Measurements from ENCODE around the gene ST8SIA2.

Gene ST8SIA2
- 0 reads per million in 3 donors for total RNA-seq

GRCh38 chr15:92393071-92393979, at the start of gene ST8SIA2:
ST8SIA2 (plus strand) TSS chr15:92393881; CDS start chr15:92394065, 184 bp downstream.
- Histone ChIP-seq H3K27ac (ENCODE audit: insufficient read depth, low read length, poor library complexity, severe bottlenecking) (no peak within 1 kb of the TSS), H3K36me3 (ENCODE audit: control insufficient read depth, insufficient read depth, low read length) (no peaks in the 10 kb centered on the region), H3K27me3 (replicated peaks; ENCODE audit: control insufficient read depth, insufficient read depth, low read length, poor library complexity, severe bottlenecking) (peaks cover 17% of the 10 kb centered on the region), H3K4me3 (ENCODE audit: insufficient read depth, low read depth, low read length, poor library complexity, severe bottlenecking) (no peak within 1 kb of the TSS), H3K4me1 (ENCODE audit: control insufficient read depth, insufficient read depth, low read length, poor library complexity, severe bottlenecking) (no peaks in the 10 kb centered on the region), H3K9me3 (ENCODE audit: control insufficient read depth, low read length) (no peaks in the 10 kb centered on the region)
- no peak for DNase-seq

- Histone ChIP-seq H3K27ac (ENCODE audit: insufficient read depth, low read length, poor library complexity, severe bottlenecking) (no peak overlapping the region), H3K4me3 (ENCODE audit: insufficient read depth, low read depth, low read length, poor library complexity, severe bottlenecking) (no peak overlapping the region), H3K9me3 (ENCODE audit: control insufficient read depth, low read length) (no peaks in the 10 kb centered on the region), H3K36me3 (ENCODE audit: control insufficient read depth, insufficient read depth, low read length) (no peaks in the 10 kb centered on the region), H3K4me1 (ENCODE audit: control insufficient read depth, insufficient read depth, low read length, poor library complexity, severe bottlenecking) (no peaks in the 10 kb centered on the region), H3K27me3 (replicated peaks; ENCODE audit: control insufficient read depth, insufficient read depth, low read length, poor library complexity, severe bottlenecking) (no peaks in the 10 kb centered on the region)
- no peak for DNase-seq
These were observed 49.6 kb upstream of the ST8SIA2 start for GRCh38 chr15:92343924-92344643.

GRCh38 chr15:92346063-92346462, 47.6 kb upstream of the ST8SIA2 start:
- H3K9me3 ChIP-seq (ENCODE audit: control insufficient read depth, low read length): no peaks in the 10 kb centered on the region

GRCh38 chr15:92355307-92355706, 38.4 kb upstream of the ST8SIA2 start:
- Histone ChIP-seq H3K4me3 (ENCODE audit: insufficient read depth, low read depth, low read length, poor library complexity, severe bottlenecking) (no peak overlapping the region), H3K4me1 (ENCODE audit: control insufficient read depth, insufficient read depth, low read length, poor library complexity, severe bottlenecking) (no peaks in the 10 kb centered on the region), H3K9me3 (ENCODE audit: control insufficient read depth, low read length) (no peaks in the 10 kb centered on the region), H3K27me3 (replicated peaks; ENCODE audit: control insufficient read depth, insufficient read depth, low read length, poor library complexity, severe bottlenecking) (no peaks in the 10 kb centered on the region), H3K27ac (ENCODE audit: insufficient read depth, low read length, poor library complexity, severe bottlenecking) (no peak overlapping the region), H3K36me3 (ENCODE audit: control insufficient read depth, insufficient read depth, low read length) (no peaks in the 10 kb centered on the region)
- DNase-seq: no peak

More at GRCh38 chr15:92346063-92346462, 47.6 kb upstream of the ST8SIA2 start:
- no peak for DNase-seq
- no peaks in the 10 kb centered on the region for H3K4me1 ChIP-seq (ENCODE audit: control insufficient read depth, insufficient read depth, low read length, poor library complexity, severe bottlenecking)
- no peaks in the 10 kb centered on the region for H3K27me3 ChIP-seq (replicated peaks; ENCODE audit: control insufficient read depth, insufficient read depth, low read length, poor library complexity, severe bottlenecking)
- no peaks in the 10 kb centered on the region for H3K36me3 ChIP-seq (ENCODE audit: control insufficient read depth, insufficient read depth, low read length)
- no peak overlapping the region for H3K27ac ChIP-seq (ENCODE audit: insufficient read depth, low read length, poor library complexity, severe bottlenecking)
- no peak overlapping the region for H3K4me3 ChIP-seq (ENCODE audit: insufficient read depth, low read depth, low read length, poor library complexity, severe bottlenecking)

GRCh38 chr15:92361321-92362000, 32.2 kb upstream of the ST8SIA2 start:
- H3K4me3 ChIP-seq (ENCODE audit: insufficient read depth, low read depth, low read length, poor library complexity, severe bottlenecking): no peak overlapping the region
- no peaks in the 10 kb centered on the region for H3K36me3 ChIP-seq (ENCODE audit: control insufficient read depth, insufficient read depth, low read length)
- H3K27me3 ChIP-seq (replicated peaks; ENCODE audit: control insufficient read depth, insufficient read depth, low read length, poor library complexity, severe bottlenecking): no peaks in the 10 kb centered on the region
- no peaks in the 10 kb centered on the region for H3K9me3 ChIP-seq (ENCODE audit: control insufficient read depth, low read length)
- no peaks in the 10 kb centered on the region for H3K4me1 ChIP-seq (ENCODE audit: control insufficient read depth, insufficient read depth, low read length, poor library complexity, severe bottlenecking)
- no peak overlapping the region for H3K27ac ChIP-seq (ENCODE audit: insufficient read depth, low read length, poor library complexity, severe bottlenecking)
- DNase-seq: no peak

- Histone ChIP-seq H3K4me3 (ENCODE audit: insufficient read depth, low read depth, low read length, poor library complexity, severe bottlenecking) (no peak overlapping the region), H3K9me3 (ENCODE audit: control insufficient read depth, low read length) (no peaks in the 10 kb centered on the region), H3K27ac (ENCODE audit: insufficient read depth, low read length, poor library complexity, severe bottlenecking) (no peak overlapping the region), H3K27me3 (replicated peaks; ENCODE audit: control insufficient read depth, insufficient read depth, low read length, poor library complexity, severe bottlenecking) (no peaks in the 10 kb centered on the region), H3K4me1 (ENCODE audit: control insufficient read depth, insufficient read depth, low read length, poor library complexity, severe bottlenecking) (no peaks in the 10 kb centered on the region), H3K36me3 (ENCODE audit: control insufficient read depth, insufficient read depth, low read length) (no peaks in the 10 kb centered on the region)
- DNase-seq: no peak
These were observed 31.7 kb upstream of the ST8SIA2 start for GRCh38 chr15:92362001-92362350.

GRCh38 chr15:92365084-92365483, 28.6 kb upstream of the ST8SIA2 start:
- no peaks in the 10 kb centered on the region for H3K4me1 ChIP-seq (ENCODE audit: control insufficient read depth, insufficient read depth, low read length, poor library complexity, severe bottlenecking)
- H3K9me3 ChIP-seq (ENCODE audit: control insufficient read depth, low read length): no peaks in the 10 kb centered on the region
- no peaks in the 10 kb centered on the region for H3K36me3 ChIP-seq (ENCODE audit: control insufficient read depth, insufficient read depth, low read length)

GRCh38 chr15:92365906-92366305, 27.8 kb upstream of the ST8SIA2 start:
- H3K36me3 ChIP-seq (ENCODE audit: control insufficient read depth, insufficient read depth, low read length): no peaks in the 10 kb centered on the region
- no peak overlapping the region for H3K4me3 ChIP-seq (ENCODE audit: insufficient read depth, low read depth, low read length, poor library complexity, severe bottlenecking)
- no peaks in the 10 kb centered on the region for H3K9me3 ChIP-seq (ENCODE audit: control insufficient read depth, low read length)
- H3K27ac ChIP-seq (ENCODE audit: insufficient read depth, low read length, poor library complexity, severe bottlenecking): no peak overlapping the region
- no peaks in the 10 kb centered on the region for H3K4me1 ChIP-seq (ENCODE audit: control insufficient read depth, insufficient read depth, low read length, poor library complexity, severe bottlenecking)
- H3K27me3 ChIP-seq (replicated peaks; ENCODE audit: control insufficient read depth, insufficient read depth, low read length, poor library complexity, severe bottlenecking): no peaks in the 10 kb centered on the region
- DNase-seq: no peak

More at GRCh38 chr15:92365084-92365483, 28.6 kb upstream of the ST8SIA2 start:
- Histone ChIP-seq H3K4me3 (ENCODE audit: insufficient read depth, low read depth, low read length, poor library complexity, severe bottlenecking) (no peak overlapping the region), H3K27me3 (replicated peaks; ENCODE audit: control insufficient read depth, insufficient read depth, low read length, poor library complexity, severe bottlenecking) (no peaks in the 10 kb centered on the region), H3K27ac (ENCODE audit: insufficient read depth, low read length, poor library complexity, severe bottlenecking) (no peak overlapping the region)
- no peak for DNase-seq

- Histone ChIP-seq H3K27ac (ENCODE audit: insufficient read depth, low read length, poor library complexity, severe bottlenecking) (no peak overlapping the region), H3K4me3 (ENCODE audit: insufficient read depth, low read depth, low read length, poor library complexity, severe bottlenecking) (no peak overlapping the region), H3K4me1 (ENCODE audit: control insufficient read depth, insufficient read depth, low read length, poor library complexity, severe bottlenecking) (no peaks in the 10 kb centered on the region), H3K36me3 (ENCODE audit: control insufficient read depth, insufficient read depth, low read length) (no peaks in the 10 kb centered on the region), H3K27me3 (replicated peaks; ENCODE audit: control insufficient read depth, insufficient read depth, low read length, poor library complexity, severe bottlenecking) (no peaks in the 10 kb centered on the region), H3K9me3 (ENCODE audit: control insufficient read depth, low read length) (no peaks in the 10 kb centered on the region)
- no peak for DNase-seq
These were observed 27.3 kb upstream of the ST8SIA2 start for GRCh38 chr15:92366381-92366780.
